ENCODE results near the gene TET2.

TET2 gene

GRCh38 chr4:105184316-105184980 is 37.8 kb downstream of the TET2 start:
- DNase-seq: no peak
- Mint-ChIP-seq H3K36me3 (ENCODE audit: low read depth) (peaks cover 44% of the 10 kb centered on the region), H3K27me3 (no peaks in the 10 kb centered on the region), H3K4me1 (ENCODE audit: low read depth) (peaks cover 68% of the 10 kb centered on the region), H3K4me3 (no peak overlapping the region), H3K27ac (no peak overlapping the region), H3K9me3 (no peaks in the 10 kb centered on the region)

GRCh38 chr4:105186701-105187161 is 40.1 kb downstream of the TET2 start:
- Mint-ChIP-seq H3K9me3 (no peaks in the 10 kb centered on the region), H3K4me3 (no peak overlapping the region), H3K4me1 (ENCODE audit: low read depth) (peaks cover 73% of the 10 kb centered on the region), H3K36me3 (ENCODE audit: low read depth) (peaks cover 48% of the 10 kb centered on the region), H3K27me3 (no peaks in the 10 kb centered on the region), H3K27ac (peak overlapping the region; percentile 73)
- DNase-seq: no peak

DNA sequence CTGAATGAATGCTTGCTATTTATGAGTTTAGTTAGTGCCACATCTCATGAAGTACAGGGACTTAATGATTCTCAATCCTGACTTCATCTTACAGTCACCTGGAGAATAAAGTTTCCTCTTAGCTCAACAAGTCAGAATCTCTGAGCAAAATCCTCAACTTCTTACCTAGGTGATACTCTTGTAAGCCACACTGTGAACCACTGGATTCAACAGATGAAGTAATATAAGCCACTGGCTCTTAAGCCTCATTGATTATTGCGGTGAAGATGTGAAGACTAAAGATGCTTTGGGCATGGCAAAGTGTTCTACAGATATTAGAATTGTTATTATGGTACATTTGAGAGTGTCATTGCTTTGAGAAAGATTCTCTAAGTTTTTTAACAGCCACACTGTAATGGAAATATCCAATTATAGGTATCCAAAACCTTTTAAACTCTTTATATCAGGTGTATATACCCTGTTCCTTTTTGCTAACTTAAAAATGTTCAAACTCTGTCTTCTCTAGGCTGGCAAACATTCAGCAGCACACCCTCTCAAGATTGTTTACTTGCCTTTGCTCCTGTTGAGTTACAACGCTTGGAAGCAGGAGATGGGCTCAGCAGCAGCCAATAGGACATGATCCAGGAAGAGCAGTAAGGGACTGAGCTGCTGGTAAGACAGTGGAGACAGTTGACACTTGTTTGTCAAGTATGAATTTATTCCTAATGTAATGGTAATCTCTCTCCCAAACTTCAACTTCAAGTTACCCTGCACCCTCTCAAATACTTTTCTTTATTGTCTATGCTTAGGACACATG is 43.4 kb downstream of the TET2 start:
- Mint-ChIP-seq H3K27me3 (no peaks in the 10 kb centered on the region), H3K9me3 (no peaks in the 10 kb centered on the region), H3K36me3 (ENCODE audit: low read depth) (peaks cover 63% of the 10 kb centered on the region), H3K4me1 (ENCODE audit: low read depth) (peaks cover 86% of the 10 kb centered on the region), H3K4me3 (no peak overlapping the region), H3K27ac (peak overlapping the region; percentile 73)
- no peak for DNase-seq

GRCh38 chr4:105191621-105192210 is 45.0 kb downstream of the TET2 start:
- H3K4me1 Mint-ChIP-seq (ENCODE audit: low read depth): peaks cover 93% of the 10 kb centered on the region
- peak overlapping the region; percentile 97 for H3K27ac Mint-ChIP-seq
- no peaks in the 10 kb centered on the region for H3K27me3 Mint-ChIP-seq
- DNase-seq: no peak
- H3K4me3 Mint-ChIP-seq: peak overlapping the region; percentile 51
- peaks cover 3% of the 10 kb centered on the region for H3K9me3 Mint-ChIP-seq
- peaks cover 75% of the 10 kb centered on the region for H3K36me3 Mint-ChIP-seq (ENCODE audit: low read depth)

DNA sequence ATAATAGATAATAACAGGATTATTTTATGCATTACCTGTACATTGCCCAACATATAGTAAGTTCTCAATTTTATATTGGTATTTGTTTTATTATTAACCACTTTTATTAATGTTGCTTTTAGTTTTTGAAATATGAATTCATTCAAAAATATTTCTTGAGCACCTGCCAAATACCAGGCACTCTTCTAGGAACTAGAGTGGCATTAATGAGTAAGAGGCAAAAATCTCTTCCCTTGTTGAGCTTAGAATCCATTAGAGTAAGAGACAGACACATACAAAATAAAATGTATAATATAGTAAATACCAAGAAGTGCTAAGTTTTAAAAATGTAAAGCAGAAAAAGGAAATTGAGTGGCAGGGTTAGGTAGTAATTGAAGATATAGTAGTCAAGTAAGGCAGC is 45.8 kb downstream of the TET2 start:
- Mint-ChIP-seq H3K27ac (peak overlapping the region; percentile 97), H3K4me1 (ENCODE audit: low read depth) (peaks cover 94% of the 10 kb centered on the region), H3K4me3 (peak overlapping the region; percentile 51), H3K27me3 (no peaks in the 10 kb centered on the region), H3K36me3 (ENCODE audit: low read depth) (peaks cover 83% of the 10 kb centered on the region), H3K9me3 (peaks cover 3% of the 10 kb centered on the region)
- DNase-seq: no peak

GRCh38 chr4:105192910-105193309 is 46.2 kb downstream of the TET2 start:
- no peak for DNase-seq
- H3K27ac Mint-ChIP-seq: peak overlapping the region; percentile 73
- peaks cover 90% of the 10 kb centered on the region for H3K4me1 Mint-ChIP-seq (ENCODE audit: low read depth)
- peaks cover 80% of the 10 kb centered on the region for H3K36me3 Mint-ChIP-seq (ENCODE audit: low read depth)
- H3K27me3 Mint-ChIP-seq: no peaks in the 10 kb centered on the region
- H3K4me3 Mint-ChIP-seq: no peak overlapping the region
- peaks cover 3% of the 10 kb centered on the region for H3K9me3 Mint-ChIP-seq

GRCh38 chr4:105193536-105193935 is 46.9 kb downstream of the TET2 start:
- H3K36me3 Mint-ChIP-seq (ENCODE audit: low read depth): peaks cover 79% of the 10 kb centered on the region
- no peak for DNase-seq
- peak overlapping the region; percentile 73 for H3K27ac Mint-ChIP-seq
- H3K9me3 Mint-ChIP-seq: peaks cover 3% of the 10 kb centered on the region
- H3K4me1 Mint-ChIP-seq (ENCODE audit: low read depth): peaks cover 84% of the 10 kb centered on the region
- no peaks in the 10 kb centered on the region for H3K27me3 Mint-ChIP-seq
- H3K4me3 Mint-ChIP-seq: no peak overlapping the region

GRCh38 chr4:105194328-105195231 is 47.9 kb downstream of the TET2 start:
- Mint-ChIP-seq H3K4me1 (ENCODE audit: low read depth) (peaks cover 78% of the 10 kb centered on the region), H3K27me3 (no peaks in the 10 kb centered on the region), H3K27ac (peak overlapping the region; percentile 81), H3K36me3 (ENCODE audit: low read depth) (peaks cover 85% of the 10 kb centered on the region), H3K4me3 (peak overlapping the region; percentile 42), H3K9me3 (peaks cover 3% of the 10 kb centered on the region)
- no peak for DNase-seq

DNA sequence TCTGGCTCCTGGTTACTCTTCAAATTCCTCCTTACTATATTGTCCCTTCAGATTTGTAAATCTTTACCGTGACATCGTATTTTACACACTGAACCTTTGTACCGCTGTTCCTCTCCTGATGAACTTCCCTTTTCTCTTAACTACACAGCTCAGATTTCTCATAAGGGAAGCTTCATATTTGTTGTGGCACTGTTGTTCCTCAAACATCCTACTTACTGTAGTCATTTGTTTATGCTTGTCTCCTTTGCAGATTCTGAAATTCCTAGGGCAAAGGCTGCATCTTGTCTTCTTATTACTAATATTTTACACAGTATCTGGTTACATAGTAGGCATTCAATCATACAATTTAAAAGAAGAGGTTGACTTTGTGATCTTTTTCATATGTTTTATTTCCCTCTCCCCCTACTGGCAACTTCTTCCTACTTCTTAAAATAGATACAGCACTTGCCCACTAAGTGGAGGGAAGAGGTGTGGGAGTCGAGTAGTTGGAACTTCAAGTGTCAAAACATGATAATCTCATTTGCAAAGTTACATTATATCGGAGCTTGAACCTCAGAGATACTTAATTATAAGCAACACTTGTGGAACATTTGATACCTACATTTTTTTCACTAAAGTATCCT is 50.0 kb downstream of the TET2 start:
- Mint-ChIP-seq H3K27me3 (no peaks in the 10 kb centered on the region), H3K9me3 (peaks cover 3% of the 10 kb centered on the region), H3K4me1 (ENCODE audit: low read depth) (peaks cover 65% of the 10 kb centered on the region), H3K4me3 (no peak overlapping the region), H3K36me3 (ENCODE audit: low read depth) (peaks cover 85% of the 10 kb centered on the region), H3K27ac (peak overlapping the region; percentile 9)
- no peak for DNase-seq

GRCh38 chr4:105197777-105198176 is 51.1 kb downstream of the TET2 start:
- no peak for DNase-seq
- Mint-ChIP-seq H3K36me3 (ENCODE audit: low read depth) (peaks cover 81% of the 10 kb centered on the region), H3K4me3 (no peak overlapping the region), H3K4me1 (ENCODE audit: low read depth) (peaks cover 57% of the 10 kb centered on the region), H3K27ac (no peak overlapping the region), H3K27me3 (no peaks in the 10 kb centered on the region), H3K9me3 (peaks cover 3% of the 10 kb centered on the region)

GRCh38 chr4:105198541-105198940 is 51.9 kb downstream of the TET2 start:
- no peak for DNase-seq
- Mint-ChIP-seq H3K27me3 (no peaks in the 10 kb centered on the region), H3K9me3 (peaks cover 3% of the 10 kb centered on the region), H3K36me3 (ENCODE audit: low read depth) (peaks cover 78% of the 10 kb centered on the region), H3K4me1 (ENCODE audit: low read depth) (peaks cover 50% of the 10 kb centered on the region), H3K27ac (no peak overlapping the region), H3K4me3 (no peak overlapping the region)

GRCh38 chr4:105206214-105206613 is 59.5 kb downstream of the TET2 start:
- no peak overlapping the region for H3K4me3 Mint-ChIP-seq
- H3K9me3 Mint-ChIP-seq: no peaks in the 10 kb centered on the region

GRCh38 chr4:105207386-105207785 is 60.7 kb downstream of the TET2 start:
- Mint-ChIP-seq H3K9me3 (no peaks in the 10 kb centered on the region), H3K27me3 (no peaks in the 10 kb centered on the region), H3K4me1 (ENCODE audit: low read depth) (peaks cover 16% of the 10 kb centered on the region), H3K27ac (no peak overlapping the region), H3K4me3 (no peak overlapping the region), H3K36me3 (ENCODE audit: low read depth) (peaks cover 69% of the 10 kb centered on the region)
- no peak for DNase-seq

More at GRCh38 chr4:105206214-105206613, 59.5 kb downstream of the TET2 start:
- Mint-ChIP-seq H3K27me3 (no peaks in the 10 kb centered on the region), H3K4me1 (ENCODE audit: low read depth) (peaks cover 15% of the 10 kb centered on the region), H3K36me3 (ENCODE audit: low read depth) (peaks cover 65% of the 10 kb centered on the region), H3K27ac (no peak overlapping the region)
- no peak for DNase-seq

DNA sequence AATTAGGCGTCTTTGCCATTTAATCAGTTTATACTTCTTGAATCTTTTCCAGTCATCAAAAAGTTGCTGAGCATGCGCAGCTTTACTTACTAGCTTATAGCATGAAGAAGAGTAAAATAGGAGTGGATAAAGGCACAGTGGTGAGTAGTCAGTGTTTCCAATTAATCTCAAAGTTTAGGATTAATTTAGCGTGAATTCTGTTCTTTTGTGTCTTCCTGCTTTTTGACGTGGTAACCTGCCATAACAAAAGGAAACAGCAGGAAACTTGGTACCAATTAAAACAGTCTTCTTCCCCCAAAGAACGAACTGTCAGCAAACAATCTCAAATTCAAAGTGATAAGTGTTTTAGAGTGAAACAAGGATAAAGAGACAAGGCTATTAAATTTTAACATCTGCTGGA is 61.9 kb downstream of the TET2 start:
- H3K4me3 Mint-ChIP-seq: no peak overlapping the region
- H3K4me1 Mint-ChIP-seq (ENCODE audit: low read depth): peaks cover 16% of the 10 kb centered on the region
- H3K9me3 Mint-ChIP-seq: no peaks in the 10 kb centered on the region
- no peak overlapping the region for H3K27ac Mint-ChIP-seq
- no peak for DNase-seq
- peaks cover 70% of the 10 kb centered on the region for H3K36me3 Mint-ChIP-seq (ENCODE audit: low read depth)
- H3K27me3 Mint-ChIP-seq: no peaks in the 10 kb centered on the region

Measured in activated T-cell treated with anti-CD3 and anti-CD28 coated beads, Interleukin-2, amount 50 U/mL, for 24 hours (primary cell).